ENCODE data around the gene IL21R.
"Not testable (repeated sequence)": the region's sequence is repeated elsewhere in the genome, so short reads cannot be mapped to it uniquely, and the experiment has no call there.

The IL21R gene

GRCh38 chr16:27400751-27401620 is 988 bp upstream of the IL21R start:
- H3K9me3 ChIP-seq: no peaks in the 10 kb centered on the region
- no peak overlapping the region for H3K4me3 ChIP-seq
- in situ Hi-C loops (cut with MboI; ENCODE audit: low sequenced_read_pairs): no loop called here
- no peaks in the 10 kb centered on the region for H3K36me3 ChIP-seq (replicated peaks)
- H3K27me3 ChIP-seq (ENCODE audit: low read depth): peaks cover 10% of the 10 kb centered on the region; the same call in 1 of the 2 replicates
- no peaks in the 10 kb centered on the region for H3K4me1 ChIP-seq
- DNase-seq (ENCODE audit: low spot score in 2 of 2): no peak

DNA sequence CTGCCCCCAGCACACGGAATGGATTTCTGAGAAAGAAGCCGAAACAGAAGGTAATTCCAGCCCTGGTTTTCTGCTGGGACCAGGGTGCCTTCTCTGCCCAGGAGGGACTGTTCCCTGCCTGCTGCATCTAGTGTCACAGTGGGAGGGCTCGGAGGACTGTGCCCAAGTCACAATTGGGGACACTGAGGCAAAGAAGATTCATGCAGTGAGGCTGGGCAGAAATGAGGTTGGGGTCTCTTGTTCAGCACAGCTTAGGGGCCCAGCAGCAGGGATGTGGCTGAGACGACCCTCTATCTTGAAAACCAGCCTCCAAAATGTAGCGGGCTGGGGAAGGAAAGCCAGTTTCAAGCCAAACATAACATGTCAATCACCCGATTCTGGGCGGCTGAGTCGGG is 592 bp downstream of the IL21R start:
- Histone ChIP-seq H3K4me1 (no peaks in the 10 kb centered on the region), H3K9me3 (no peaks in the 10 kb centered on the region), H3K4me3 (no peak overlapping the region)

DNA sequence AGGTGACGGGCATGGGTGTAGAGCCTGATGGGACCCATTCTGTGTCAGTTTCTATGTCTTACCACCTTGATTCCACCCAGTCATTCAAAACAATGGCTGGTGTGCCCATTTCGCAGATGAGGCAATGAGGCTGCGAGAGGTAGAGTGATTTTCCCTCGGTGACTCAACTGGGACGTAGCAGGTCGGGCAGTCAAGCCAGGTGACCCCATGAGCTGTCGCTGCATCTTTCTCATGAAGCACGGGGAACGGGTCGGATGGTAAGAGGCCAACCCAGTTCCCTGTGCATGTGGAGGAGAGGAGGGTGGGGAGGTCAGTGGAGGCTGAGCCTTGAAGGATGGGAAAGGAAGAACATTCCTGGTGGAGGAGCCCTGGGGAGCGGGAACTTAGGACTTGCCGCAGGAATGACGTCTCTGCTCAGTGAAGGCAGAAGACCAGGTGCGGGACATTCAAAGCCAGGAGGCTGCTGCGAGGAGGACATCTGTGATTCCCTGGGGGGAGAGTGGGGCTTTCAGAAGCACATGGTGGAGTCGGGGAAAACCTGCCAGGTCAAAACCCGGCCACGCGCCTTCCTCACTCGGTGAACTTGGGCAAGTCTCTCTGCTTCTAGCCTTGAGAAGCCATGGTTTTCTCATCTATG is 1.1 kb downstream of the IL21R start:
- H3K4me1 ChIP-seq: no peaks in the 10 kb centered on the region
- H3K9me3 ChIP-seq: no peaks in the 10 kb centered on the region
- H3K27me3 ChIP-seq (ENCODE audit: low read depth): peaks cover 10% of the 10 kb centered on the region; the same call in 1 of the 2 replicates
- no peak overlapping the region for H3K4me3 ChIP-seq
- DNase-seq (ENCODE audit: low spot score in 2 of 2): no peak
- no peaks in the 10 kb centered on the region for H3K36me3 ChIP-seq (replicated peaks)
- in situ Hi-C loops (cut with MboI; ENCODE audit: low sequenced_read_pairs): no loop called here

More for the DNA sequence above, 592 bp downstream of the IL21R start:
- in situ Hi-C loops (cut with MboI; ENCODE audit: low sequenced_read_pairs): no loop called here
- Histone ChIP-seq H3K36me3 (replicated peaks) (no peaks in the 10 kb centered on the region), H3K27me3 (ENCODE audit: low read depth) (peaks cover 10% of the 10 kb centered on the region; the same call in 1 of the 2 replicates)
- DNase-seq (ENCODE audit: low spot score in 2 of 2): no peak

GRCh38 chr16:27403601-27403992 is 1.6 kb downstream of the IL21R start:
- Histone ChIP-seq H3K4me1 (no peaks in the 10 kb centered on the region), H3K27me3 (ENCODE audit: low read depth) (peaks cover 10% of the 10 kb centered on the region; the same call in 1 of the 2 replicates), H3K36me3 (replicated peaks) (no peaks in the 10 kb centered on the region), H3K4me3 (no peak overlapping the region), H3K9me3 (no peaks in the 10 kb centered on the region)
- in situ Hi-C loops (cut with MboI; ENCODE audit: low sequenced_read_pairs): no loop called here
- DNase-seq (ENCODE audit: low spot score in 2 of 2): no peak

GRCh38 chr16:27404163-27404823 is 2.3 kb downstream of the IL21R start:
- no peaks in the 10 kb centered on the region for H3K36me3 ChIP-seq (replicated peaks)
- peaks cover 10% of the 10 kb centered on the region; the same call in 1 of the 2 replicates for H3K27me3 ChIP-seq (ENCODE audit: low read depth)
- H3K4me1 ChIP-seq: no peaks in the 10 kb centered on the region
- DNase-seq (ENCODE audit: low spot score in 2 of 2): no peak
- H3K9me3 ChIP-seq: no peaks in the 10 kb centered on the region
- in situ Hi-C loops (cut with MboI; ENCODE audit: low sequenced_read_pairs): no loop called here
- no peak overlapping the region for H3K4me3 ChIP-seq

- Histone ChIP-seq H3K4me1 (no peaks in the 10 kb centered on the region), H3K27me3 (ENCODE audit: low read depth) (peaks cover 10% of the 10 kb centered on the region; the same call in 1 of the 2 replicates), H3K4me3 (no peak overlapping the region), H3K36me3 (replicated peaks) (no peaks in the 10 kb centered on the region), H3K9me3 (no peaks in the 10 kb centered on the region)
- no peak for DNase-seq (ENCODE audit: low spot score in 2 of 2)
- in situ Hi-C loops (cut with MboI; ENCODE audit: low sequenced_read_pairs): no loop called here
These were observed 3.8 kb downstream of the IL21R start for GRCh38 chr16:27405546-27406451.

GRCh38 chr16:27406511-27407128 is 4.6 kb downstream of the IL21R start:
- DNase-seq (ENCODE audit: low spot score in 2 of 2): no peak
- in situ Hi-C loops (cut with MboI; ENCODE audit: low sequenced_read_pairs): no loop called here
- Histone ChIP-seq H3K4me3 (no peak overlapping the region), H3K36me3 (replicated peaks) (no peaks in the 10 kb centered on the region), H3K4me1 (no peaks in the 10 kb centered on the region), H3K27me3 (ENCODE audit: low read depth) (peaks cover 8% of the 10 kb centered on the region; the same call in 1 of the 2 replicates), H3K9me3 (no peaks in the 10 kb centered on the region)

- H3K4me1 ChIP-seq: no peaks in the 10 kb centered on the region
- in situ Hi-C loops (cut with MboI; ENCODE audit: low sequenced_read_pairs): no loop called here
- H3K4me3 ChIP-seq: no peak overlapping the region
- H3K9me3 ChIP-seq: no peaks in the 10 kb centered on the region
- H3K36me3 ChIP-seq (replicated peaks): no peaks in the 10 kb centered on the region
- DNase-seq (ENCODE audit: low spot score in 2 of 2): no peak
- H3K27me3 ChIP-seq (ENCODE audit: low read depth): peaks cover 3% of the 10 kb centered on the region; the same call in 1 of the 2 replicates
These were observed 5.2 kb downstream of the IL21R start for GRCh38 chr16:27407133-27407532.

- Histone ChIP-seq H3K36me3 (replicated peaks) (no peaks in the 10 kb centered on the region), H3K4me3 (no peak overlapping the region), H3K4me1 (no peaks in the 10 kb centered on the region), H3K27me3 (ENCODE audit: low read depth) (no peaks in the 10 kb centered on the region), H3K9me3 (no peaks in the 10 kb centered on the region)
- DNase-seq (ENCODE audit: low spot score in 2 of 2): no peak
- in situ Hi-C loops (cut with MboI; ENCODE audit: low sequenced_read_pairs): no loop called here
These were observed 6.1 kb downstream of the IL21R start for GRCh38 chr16:27408012-27408601.

DNA sequence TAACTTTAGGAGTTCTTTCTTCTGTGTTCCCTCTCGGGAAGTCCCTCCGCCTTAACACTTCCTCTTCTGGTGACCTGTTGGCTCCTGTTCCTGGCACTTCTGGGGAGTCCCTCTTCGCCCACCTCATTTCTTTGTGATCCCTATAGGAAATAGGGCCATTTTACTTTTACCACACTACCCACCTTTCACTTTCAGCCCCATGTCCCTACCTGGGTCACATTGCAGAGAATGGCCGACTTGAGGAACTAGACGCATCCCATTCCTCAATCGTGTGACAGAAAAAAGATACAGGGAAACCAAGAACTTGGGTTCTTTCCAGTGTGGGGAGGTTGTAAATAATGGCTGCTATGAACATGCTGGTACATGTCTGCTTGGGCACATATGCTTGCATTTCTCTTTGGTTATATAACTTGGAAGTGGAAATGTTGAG is 6.6 kb downstream of the IL21R start:
- Histone ChIP-seq H3K9me3 (no peaks in the 10 kb centered on the region), H3K4me3 (no peak overlapping the region), H3K36me3 (replicated peaks) (no peaks in the 10 kb centered on the region), H3K27me3 (ENCODE audit: low read depth) (no peaks in the 10 kb centered on the region), H3K4me1 (no peaks in the 10 kb centered on the region)
- DNase-seq (ENCODE audit: low spot score in 2 of 2): no peak
- in situ Hi-C loops (cut with MboI; ENCODE audit: low sequenced_read_pairs): no loop called here

- DNase-seq (ENCODE audit: low spot score in 2 of 2); H3K4me3 ChIP-seq; H3K27me3 ChIP-seq (ENCODE audit: low read depth); H3K9me3 ChIP-seq; H3K4me1 ChIP-seq; in situ Hi-C loops (cut with MboI; ENCODE audit: low sequenced_read_pairs); H3K36me3 ChIP-seq (replicated peaks): not testable (repeated sequence)
These were observed 8.0 kb downstream of the IL21R start for GRCh38 chr16:27409958-27410357.

DNA sequence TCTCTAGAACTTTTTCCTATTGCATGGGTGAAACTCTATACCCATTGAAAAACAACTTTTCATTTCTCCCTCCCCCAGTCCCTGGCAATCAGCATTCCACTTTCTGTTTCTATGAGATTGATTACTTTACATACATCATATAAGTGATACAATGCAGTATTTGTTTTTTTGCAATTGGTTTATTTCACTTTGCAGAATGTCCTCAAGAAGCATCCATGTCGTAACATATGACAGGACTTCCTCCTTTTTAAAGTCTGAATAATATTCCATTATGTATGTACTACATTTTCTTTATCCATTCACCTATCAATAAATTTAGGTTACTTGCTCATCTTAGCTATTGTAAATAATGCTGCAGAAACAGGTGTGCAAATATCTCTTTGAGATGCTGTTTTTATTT is 8.8 kb downstream of the IL21R start:
- in situ Hi-C loops (cut with MboI; ENCODE audit: low sequenced_read_pairs): no loop called here
- DNase-seq (ENCODE audit: low spot score in 2 of 2): no peak

More for the DNA sequence above, 8.8 kb downstream of the IL21R start:
- Histone ChIP-seq H3K9me3 (no peaks in the 10 kb centered on the region), H3K27me3 (ENCODE audit: low read depth) (no peaks in the 10 kb centered on the region), H3K4me1 (no peaks in the 10 kb centered on the region), H3K4me3 (no peak overlapping the region), H3K36me3 (replicated peaks) (no peaks in the 10 kb centered on the region)

All from HAP-1 (cell line).